Colon (tissue), 2 donors: ENCODE data around the gene CBARP.
"Not testable (repeated sequence)": the region's sequence is repeated elsewhere in the genome, so short reads cannot be mapped to it uniquely, and the experiment has no call there.

Experiments used
- FAIRE-seq: peaks from 2 replicates; lab custom pipeline; 2012; peaks lifted over from hg19 to GRCh38; lab: Jason Lieb, UNC
- donor health status: control.
- donor health status: control.

Gene CBARP

GRCh38 chr19:1210227-1210538 lies 27.6 kb downstream of the CBARP start:
- no peak for FAIRE-seq

- FAIRE-seq = not testable (repeated sequence)
Measured at GRCh38 chr19:1208830-1209229, 29.0 kb downstream of the CBARP start.

GRCh38 chr19:1206864-1207450 lies 30.8 kb downstream of the CBARP start:
- no peak for FAIRE-seq

- FAIRE-seq = no peak
Measured at GRCh38 chr19:1206150-1206863, 31.5 kb downstream of the CBARP start.

GRCh38 chr19:1205114-1206099 lies 32.4 kb downstream of the CBARP start, which contains the start of gene STK11:
STK11 (plus strand) TSS chr19:1205778; CDS start chr19:1206914, 1,136 bp downstream.
- no peak for FAIRE-seq

- not testable (repeated sequence) for FAIRE-seq
Measured at GRCh38 chr19:1200614-1201013, 37.2 kb downstream of the CBARP start.

GRCh38 chr19:1199531-1199930 lies 38.3 kb downstream of the CBARP start:
- FAIRE-seq = no peak

- FAIRE-seq = no peak
Measured at GRCh38 chr19:1189419-1189818, 48.4 kb downstream of the CBARP start.

GRCh38 chr19:1183543-1184172 lies 54.1 kb downstream of the CBARP start:
- no peak for FAIRE-seq

- FAIRE-seq = no peak
Measured at GRCh38 chr19:1182727-1183126, 55.1 kb downstream of the CBARP start.

GRCh38 chr19:1182068-1182467 lies 55.7 kb downstream of the CBARP start:
- no peak for FAIRE-seq

- FAIRE-seq = no peak
Measured at GRCh38 chr19:1181606-1182005, 56.2 kb downstream of the CBARP start.
